Measurements from ENCODE around the gene GALNT10. TPM values are rescaled to one million over a fixed set of nuclear protein-coding genes. Genes with fewer than 3 reads are reported as not detected.

The GALNT10 gene
- total RNA-seq, 1 donor from 2014 or later, result 4.8 TPM

DNA sequence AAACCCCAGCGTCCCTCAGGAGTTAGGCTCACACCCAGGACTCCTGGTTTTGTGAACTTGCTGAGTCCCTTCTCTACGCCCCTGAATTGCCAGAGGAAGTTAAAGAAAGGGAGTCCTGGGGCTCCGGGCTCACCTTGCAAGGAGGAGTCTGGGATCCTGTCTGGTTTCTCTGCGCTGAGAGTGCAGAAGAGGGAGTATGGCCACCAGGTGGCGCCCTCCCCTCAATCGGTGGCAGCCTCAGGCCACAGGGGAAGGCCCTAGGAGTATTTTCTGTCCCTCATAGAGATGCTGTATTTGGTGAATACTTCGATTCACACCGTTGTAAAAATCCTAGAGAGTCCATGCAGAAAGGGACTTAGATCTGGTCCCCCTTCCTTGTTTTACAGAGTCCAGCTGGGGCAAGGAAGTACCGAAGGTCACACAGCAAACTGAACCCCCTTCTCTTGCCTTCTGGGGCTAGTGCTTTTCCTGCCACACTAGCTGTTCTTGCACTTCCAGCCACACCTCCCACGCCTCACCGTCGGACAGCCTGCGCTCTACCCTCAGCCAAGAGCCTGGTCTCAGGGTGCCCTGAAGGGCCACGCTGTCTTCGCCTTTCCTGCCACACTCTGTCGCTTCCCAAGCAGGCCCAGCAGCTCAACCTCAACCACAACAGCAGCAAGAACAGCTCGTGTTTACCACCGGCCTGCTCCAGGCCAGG is 277.3 kb downstream of the GALNT10 start:
- H3K9me3 Mint-ChIP-seq (ENCODE audit: unreplicated experiment), result no peaks in the 10 kb centered on the region
- peaks cover 3% of the 10 kb centered on the region for H3K4me1 Mint-ChIP-seq (ENCODE audit: low read depth, unreplicated experiment)
- TF ChIP-seq CTCF (IDR thresholded peaks at IDR 0.05; ENCODE audit: partially characterized antibody, unreplicated experiment), result peak; percentile 95
- H3K36me3 Mint-ChIP-seq (ENCODE audit: unreplicated experiment), result no peaks in the 10 kb centered on the region
- no peak overlapping the region for H3K4me3 Mint-ChIP-seq (ENCODE audit: unreplicated experiment)
- H3K27ac Mint-ChIP-seq (ENCODE audit: unreplicated experiment), result no peak overlapping the region
- peak; percentile 93 for DNase-seq
- peaks cover 12% of the 10 kb centered on the region for H3K27me3 Mint-ChIP-seq (ENCODE audit: unreplicated experiment)

DNA sequence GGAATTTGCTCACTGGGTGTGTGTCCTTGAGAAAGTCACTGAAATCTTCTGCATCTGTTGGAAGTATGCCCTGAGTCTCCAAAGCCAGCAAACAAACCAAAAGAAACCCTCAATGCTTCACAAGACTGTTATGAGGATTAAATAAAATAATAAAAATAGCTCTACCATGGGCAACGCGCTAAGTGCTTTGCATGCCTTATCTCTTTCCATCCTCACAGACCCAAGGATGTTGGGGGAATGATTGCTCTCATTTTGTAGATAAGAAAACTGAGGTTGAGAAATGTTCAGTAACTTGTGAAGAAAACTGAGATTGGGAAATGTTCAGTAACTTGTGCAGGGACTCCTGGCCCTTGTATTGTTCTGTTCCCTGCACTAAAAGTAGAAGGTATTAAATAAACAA is 279.6 kb downstream of the GALNT10 start:
- TF ChIP-seq CTCF (IDR thresholded peaks at IDR 0.05; ENCODE audit: partially characterized antibody, unreplicated experiment), result no peak
- no peak for DNase-seq
- peaks cover 18% of the 10 kb centered on the region for H3K4me1 Mint-ChIP-seq (ENCODE audit: low read depth, unreplicated experiment)
- peaks cover 5% of the 10 kb centered on the region for H3K9me3 Mint-ChIP-seq (ENCODE audit: unreplicated experiment)
- H3K27me3 Mint-ChIP-seq (ENCODE audit: unreplicated experiment), result peaks cover 19% of the 10 kb centered on the region
- H3K4me3 Mint-ChIP-seq (ENCODE audit: unreplicated experiment), result no peak overlapping the region
- no peak overlapping the region for H3K27ac Mint-ChIP-seq (ENCODE audit: unreplicated experiment)
- H3K36me3 Mint-ChIP-seq (ENCODE audit: unreplicated experiment), result no peaks in the 10 kb centered on the region

Small RNAs within 50 kb of the gene (microRNA-seq; reads per million reads assigned to microRNA genes)
- 9.9 reads per million, percentile 48 among the genes with 10 or more reads in this experiment for gene MIR1294 (ENCODE audit: unreplicated experiment)

Other genes with a start within 250 kb of the GALNT10 start
- gene FAM114A2, start 151.8 kb upstream of the GALNT10 start, total RNA-seq (ENCODE audit: unreplicated experiment), result 25.8 TPM
- gene MFAP3, start 151.8 kb upstream of the GALNT10 start, total RNA-seq (ENCODE audit: unreplicated experiment), result 45.3 TPM